ENCODE measurements around the gene RAD9A. TPM values are rescaled to one million over a fixed set of nuclear protein-coding genes. Genes with fewer than 3 reads are reported as not detected.

Gene RAD9A
- polyA plus RNA-seq, 1 of the 3 experiments (the other 2 are of a cell fraction): 22.3 TPM

DNA sequence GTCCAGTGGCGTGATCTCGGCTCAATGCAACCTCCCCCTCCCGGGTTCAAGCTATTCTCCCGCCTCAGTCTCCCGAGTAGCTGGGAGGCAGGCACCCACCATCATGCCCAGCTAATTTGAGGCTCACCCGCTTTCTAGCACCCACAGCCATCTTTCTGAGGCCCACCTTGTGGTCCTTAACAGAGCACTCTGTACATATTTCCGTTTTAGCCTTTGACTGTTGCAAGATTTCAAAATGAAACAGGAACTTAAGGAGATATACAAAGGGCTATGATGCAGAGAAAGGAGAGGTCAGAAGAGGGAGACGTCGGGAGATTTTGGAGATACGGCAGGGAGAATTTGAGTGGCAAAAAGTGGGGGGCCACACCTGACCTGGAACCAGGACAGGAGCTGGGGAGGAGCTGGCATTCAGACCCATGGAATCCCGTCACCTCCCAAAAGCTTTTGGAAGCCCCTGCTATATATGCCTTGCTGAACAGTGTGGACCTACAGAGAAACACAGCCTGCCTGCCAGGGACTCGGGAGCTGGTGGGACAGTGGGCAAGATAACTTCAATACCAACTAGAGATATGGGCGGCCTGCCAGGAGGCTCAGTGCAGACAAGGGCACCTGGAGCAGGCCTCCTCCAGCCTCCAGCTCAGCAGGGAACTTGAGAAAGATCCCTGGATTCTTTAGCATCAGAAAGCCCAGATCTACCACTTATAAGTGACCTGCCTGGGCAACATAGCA, 10.4 kb upstream of the RAD9A start:
- Histone ChIP-seq H3K9me2 (no peaks in the 10 kb centered on the region), H3K4me1 (ENCODE audit: control insufficient read depth in 1 of 2, insufficient read depth in 2 of 2, low read depth in 1 of 2, low read length in 1 of 2) (peaks cover 20 to 33% of the 10 kb centered on the region in 2 experiments; a peak in 3 of 4 replicates), H3K4me3 (ENCODE audit: low read depth in 2 of 2, low read length in 1 of 2) (no peak overlapping the region), H3F3A (replicated peaks; ENCODE audit: insufficient read depth) (peaks cover 22% of the 10 kb centered on the region), H3K36me3 (replicated peaks in 1 of 2; ENCODE audit: control insufficient read depth in 1 of 2, insufficient read depth in 2 of 2, low read length in 1 of 2) (no peaks in the 10 kb centered on the region), H2AFZ (ENCODE audit: low read depth) (no peak overlapping the region), H3K27ac (ENCODE audit: low read depth in 2 of 2, low read length in 1 of 2) (no peak overlapping the region), H4K20me1 (ENCODE audit: insufficient read depth) (no peaks in the 10 kb centered on the region), H3K27me3 (ENCODE audit: insufficient read depth) (no peaks in the 10 kb centered on the region), H3K4me2 (no peak overlapping the region; the same call in 1 of the 2 replicates), H3K9me3 (no peaks in the 10 kb centered on the region), H3K9ac (no peak overlapping the region), H3K79me2 (ENCODE audit: insufficient read depth) (no peaks in the 10 kb centered on the region)
- WGBS (ENCODE audit: low lambda C conversion rate): 98% methylated on average over 11 of the region's 13 CpGs
- ChIA-PET POLR2A (interaction anchor here (1.1 to 2.8 kb wide), 3 partner anchors 11 to 30 kb away, joined by 4 to 9 read pairs (median 5); partner anchors contain the start of genes POLD4 and RAD9A), CTCF (interaction anchor here (0.8 to 19.7 kb wide), 23 partner anchors 8 to 328 kb away, joined by 3 to 955 read pairs (median 8); partner anchors contain the start of genes CLCF1, POLD4, RAD9A and TMEM134)
- TF ChIP-seq, protein P1, sequence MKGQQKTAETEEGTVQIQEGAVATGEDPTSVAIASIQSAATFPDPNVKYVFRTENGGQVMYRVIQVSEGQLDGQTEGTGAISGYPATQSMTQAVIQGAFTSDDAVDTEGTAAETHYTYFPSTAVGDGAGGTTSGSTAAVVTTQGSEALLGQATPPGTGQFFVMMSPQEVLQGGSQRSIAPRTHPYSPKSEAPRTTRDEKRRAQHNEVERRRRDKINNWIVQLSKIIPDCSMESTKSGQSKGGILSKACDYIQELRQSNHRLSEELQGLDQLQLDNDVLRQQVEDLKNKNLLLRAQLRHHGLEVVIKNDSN (IDR thresholded peaks at IDR 0.05; ENCODE audit: borderline replicate concordance, low read depth): no peak
- no peak for TF ChIP-seq RXRA (IDR thresholded peaks at IDR 0.05; ENCODE audit: borderline replicate concordance, low read depth)
- DNase-seq: no peak

DNA sequence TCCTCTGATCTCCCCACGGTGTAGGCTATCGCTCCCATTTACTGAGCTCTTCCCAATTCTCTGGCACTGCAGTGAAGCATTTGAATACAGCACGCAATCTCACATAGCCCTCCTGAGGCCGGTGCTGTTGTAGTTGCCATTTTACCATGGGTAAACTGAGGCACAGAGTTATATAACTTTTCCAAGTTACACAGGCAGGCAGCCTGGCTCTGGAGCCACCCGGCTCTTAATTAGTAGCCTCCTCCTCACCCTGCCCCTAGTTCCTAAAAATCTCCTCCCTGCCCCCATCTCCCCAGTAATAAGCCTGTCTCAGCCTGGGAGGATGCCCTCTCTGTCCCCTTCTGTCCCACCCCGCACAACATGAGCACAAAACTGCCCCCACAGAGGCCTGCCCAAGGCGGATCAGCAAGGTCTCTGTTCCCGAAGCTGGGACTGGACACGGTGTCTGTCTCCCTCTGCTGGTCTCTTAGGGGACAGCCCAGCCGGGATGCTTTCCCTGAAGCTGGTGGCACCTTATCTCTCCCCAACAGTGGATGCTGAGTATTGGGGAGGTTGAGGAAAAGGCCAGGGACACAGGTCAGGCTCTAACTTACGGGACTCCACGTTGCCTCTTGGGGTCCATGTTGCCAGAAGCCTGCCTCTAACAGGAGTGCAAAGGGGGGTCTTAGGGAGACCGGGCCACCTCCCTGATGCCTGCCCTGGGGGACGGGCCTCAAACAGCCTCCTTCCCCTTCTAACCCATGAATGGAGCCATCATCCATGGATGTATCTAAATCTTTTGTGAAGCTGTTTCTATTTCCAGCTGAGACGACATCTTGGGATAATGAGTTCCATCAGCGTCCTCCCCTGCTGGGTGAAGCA, 9.3 kb upstream of the RAD9A start:
- POLR2A ChIA-PET: interaction anchor here (0.6 to 2.8 kb wide), 4 partner anchors 10 to 31 kb away, joined by 4 to 9 read pairs (median 5); partner anchors contain the start of genes POLD4 and RAD9A
- 39% methylated on average over 16 of the region's 16 CpGs for WGBS (ENCODE audit: low lambda C conversion rate)
- Histone ChIP-seq H3K79me2 (ENCODE audit: insufficient read depth) (no peaks in the 10 kb centered on the region), H3K36me3 (replicated peaks in 1 of 2; ENCODE audit: control insufficient read depth in 1 of 2, insufficient read depth in 2 of 2, low read length in 1 of 2) (no peaks in the 10 kb centered on the region), H3K9me3 (no peaks in the 10 kb centered on the region), H3F3A (replicated peaks; ENCODE audit: insufficient read depth) (peaks cover 17% of the 10 kb centered on the region), H3K9me2 (no peaks in the 10 kb centered on the region), H3K27me3 (ENCODE audit: insufficient read depth) (no peaks in the 10 kb centered on the region), H4K20me1 (ENCODE audit: insufficient read depth) (no peaks in the 10 kb centered on the region), H3K4me2 (no peak overlapping the region), H3K27ac (ENCODE audit: low read depth in 2 of 2, low read length in 1 of 2) (no peak overlapping the region), H3K4me1 (ENCODE audit: control insufficient read depth in 1 of 2, insufficient read depth in 2 of 2, low read depth in 1 of 2, low read length in 1 of 2) (peaks cover 20 to 29% of the 10 kb centered on the region in 2 experiments; a peak in 3 of 4 replicates), H3K4me3 (ENCODE audit: low read depth in 2 of 2, low read length in 1 of 2) (no peak overlapping the region; a peak in 1 of 4 replicates), H3K9ac (no peak overlapping the region), H2AFZ (ENCODE audit: low read depth) (no peak overlapping the region)
- DNase-seq: peak; percentile 86
- CTCF ChIA-PET: interaction anchor here (0.6 to 19.7 kb wide), 63 partner anchors 9 to 430 kb away, joined by 3 to 955 read pairs (median 4); partner anchors contain the start of genes CLCF1, GPR152, GRK2 and PITPNM1
- peak; percentile 20 for TF ChIP-seq CHD2 (IDR thresholded peaks at IDR 0.05; ENCODE audit: low read length, partially characterized antibody)
- TF ChIP-seq FOSL2 (IDR thresholded peaks at IDR 0.05; ENCODE audit: borderline replicate concordance, low read depth): no peak
- TF ChIP-seq, protein P2, sequence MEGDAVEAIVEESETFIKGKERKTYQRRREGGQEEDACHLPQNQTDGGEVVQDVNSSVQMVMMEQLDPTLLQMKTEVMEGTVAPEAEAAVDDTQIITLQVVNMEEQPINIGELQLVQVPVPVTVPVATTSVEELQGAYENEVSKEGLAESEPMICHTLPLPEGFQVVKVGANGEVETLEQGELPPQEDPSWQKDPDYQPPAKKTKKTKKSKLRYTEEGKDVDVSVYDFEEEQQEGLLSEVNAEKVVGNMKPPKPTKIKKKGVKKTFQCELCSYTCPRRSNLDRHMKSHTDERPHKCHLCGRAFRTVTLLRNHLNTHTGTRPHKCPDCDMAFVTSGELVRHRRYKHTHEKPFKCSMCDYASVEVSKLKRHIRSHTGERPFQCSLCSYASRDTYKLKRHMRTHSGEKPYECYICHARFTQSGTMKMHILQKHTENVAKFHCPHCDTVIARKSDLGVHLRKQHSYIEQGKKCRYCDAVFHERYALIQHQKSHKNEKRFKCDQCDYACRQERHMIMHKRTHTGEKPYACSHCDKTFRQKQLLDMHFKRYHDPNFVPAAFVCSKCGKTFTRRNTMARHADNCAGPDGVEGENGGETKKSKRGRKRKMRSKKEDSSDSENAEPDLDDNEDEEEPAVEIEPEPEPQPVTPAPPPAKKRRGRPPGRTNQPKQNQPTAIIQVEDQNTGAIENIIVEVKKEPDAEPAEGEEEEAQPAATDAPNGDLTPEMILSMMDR (IDR thresholded peaks at IDR 0.05): peak; percentile 94
- peak; percentile 94 for TF ChIP-seq SMC3 (IDR thresholded peaks at IDR 0.05; ENCODE audit: low read depth, low read length)
- TF ChIP-seq RFX5 (IDR thresholded peaks at IDR 0.05; ENCODE audit: low read length): no peak
- no peak for TF ChIP-seq NFIC (IDR thresholded peaks at IDR 0.05; ENCODE audit: borderline replicate concordance)
- TF ChIP-seq, protein P1 (IDR thresholded peaks at IDR 0.05; ENCODE audit: borderline replicate concordance, low read depth): no peak
- no peak for TF ChIP-seq FOXJ3 (CRISPR knock-in tag; IDR thresholded peaks at IDR 0.05)
- TF ChIP-seq RAD21 (IDR thresholded peaks at IDR 0.05; ENCODE audit: low read length): peak; percentile 99
- TF ChIP-seq, protein P3, sequence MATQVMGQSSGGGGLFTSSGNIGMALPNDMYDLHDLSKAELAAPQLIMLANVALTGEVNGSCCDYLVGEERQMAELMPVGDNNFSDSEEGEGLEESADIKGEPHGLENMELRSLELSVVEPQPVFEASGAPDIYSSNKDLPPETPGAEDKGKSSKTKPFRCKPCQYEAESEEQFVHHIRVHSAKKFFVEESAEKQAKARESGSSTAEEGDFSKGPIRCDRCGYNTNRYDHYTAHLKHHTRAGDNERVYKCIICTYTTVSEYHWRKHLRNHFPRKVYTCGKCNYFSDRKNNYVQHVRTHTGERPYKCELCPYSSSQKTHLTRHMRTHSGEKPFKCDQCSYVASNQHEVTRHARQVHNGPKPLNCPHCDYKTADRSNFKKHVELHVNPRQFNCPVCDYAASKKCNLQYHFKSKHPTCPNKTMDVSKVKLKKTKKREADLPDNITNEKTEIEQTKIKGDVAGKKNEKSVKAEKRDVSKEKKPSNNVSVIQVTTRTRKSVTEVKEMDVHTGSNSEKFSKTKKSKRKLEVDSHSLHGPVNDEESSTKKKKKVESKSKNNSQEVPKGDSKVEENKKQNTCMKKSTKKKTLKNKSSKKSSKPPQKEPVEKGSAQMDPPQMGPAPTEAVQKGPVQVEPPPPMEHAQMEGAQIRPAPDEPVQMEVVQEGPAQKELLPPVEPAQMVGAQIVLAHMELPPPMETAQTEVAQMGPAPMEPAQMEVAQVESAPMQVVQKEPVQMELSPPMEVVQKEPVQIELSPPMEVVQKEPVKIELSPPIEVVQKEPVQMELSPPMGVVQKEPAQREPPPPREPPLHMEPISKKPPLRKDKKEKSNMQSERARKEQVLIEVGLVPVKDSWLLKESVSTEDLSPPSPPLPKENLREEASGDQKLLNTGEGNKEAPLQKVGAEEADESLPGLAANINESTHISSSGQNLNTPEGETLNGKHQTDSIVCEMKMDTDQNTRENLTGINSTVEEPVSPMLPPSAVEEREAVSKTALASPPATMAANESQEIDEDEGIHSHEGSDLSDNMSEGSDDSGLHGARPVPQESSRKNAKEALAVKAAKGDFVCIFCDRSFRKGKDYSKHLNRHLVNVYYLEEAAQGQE (IDR thresholded peaks at IDR 0.05; ENCODE audit: low read depth, low read length): no peak
- TF ChIP-seq JUND (IDR thresholded peaks at IDR 0.05): no peak
- TF ChIP-seq EP300 (IDR thresholded peaks at IDR 0.05; ENCODE audit: borderline replicate concordance in 1 of 2, low read depth in 1 of 2, low read length in 1 of 2): no peak
- no peak for TF ChIP-seq MEF2A (IDR thresholded peaks at IDR 0.05; ENCODE audit: borderline replicate concordance, low read depth)
- TF ChIP-seq YY1 (IDR thresholded peaks at IDR 0.05; ENCODE audit: low read depth): no peak
